K562 (cell line): ENCODE data around the gene MAP1LC3B2. TPM values are rescaled to one million over a fixed set of nuclear protein-coding genes. Genes with fewer than 3 reads are reported as not detected.

Experiments used
- ATAC-seq: fragments of 200-7000 bp; cut with Tn5 transposase; 3 replicates; pipeline ENCODE4 v1.9.1; 2020; ENCODE audit warnings: moderate library complexity
- BruUV-seq: library from RNA; stranded (reverse); fragments of 400-500 nt; replicated peaks from 2 replicates; lab custom pipeline; 2021; lab: Mats Ljungman, UMichigan
- CTCF ChIA-PET: fragments of 300-600 bp; formaldehyde crosslinking; extraction: SDS; loops from one replicate; lab custom pipeline; 2021; ENCODE audit warnings: low intra/inter-chr PET ratio; lab: Yijun Ruan, JAX
- POLR2A ChIA-PET: fragments of 300-600, 350-650 bp; sonication (Branson Sonifier 250); formaldehyde crosslinking; extraction: SDS; loops from one replicate; lab custom pipeline; 2021; ENCODE audit warnings: antibody characterized with exemption, inconsistent platforms; lab: Yijun Ruan, JAX
- DNase-seq, 4 experiments: peaks; one replicate each; pipeline versions ENCODE4 v3.0.0 to v3.0.0-alpha.2; 2011 to 2018; ENCODE audit warnings: low spot score in 3 of 4, mixed read lengths in 3 of 4; ENCODE audit errors: extremely low read depth in 1 of 4
- FAIRE-seq: peaks from 2 replicates; lab custom pipeline; 2011; peaks lifted over from hg19 to GRCh38; lab: Jason Lieb, UNC
- H2AFZ ChIP-seq: 2 replicates; pipeline ENCODE4 v1.6.0; 2011; ENCODE audit warnings: low read depth, low read length, control low read depth, inconsistent platforms
- H3K27ac ChIP-seq: fragments of 200-600 bp; 3 replicates; pipeline ENCODE4 v1.8.0; 2011; ENCODE audit warnings: low read depth, mild to moderate bottlenecking, control low read depth, inconsistent platforms, low read length, moderate library complexity, mixed read lengths; ENCODE audit errors: extremely low read depth
- H3K27me3 ChIP-seq, 2 experiments: fragments of 300-600 bp in 1 of 2; 2 replicates in 1 of 2; 3 replicates in 1 of 2; pipeline versions ENCODE4 v1.6.0 to v1.8.0; 2011; ENCODE audit warnings: inconsistent platforms in 2 of 2, low read length in 2 of 2, mild to moderate bottlenecking in 1 of 2, mixed read lengths in 1 of 2, moderate library complexity in 1 of 2; ENCODE audit not compliant: control insufficient read depth in 2 of 2, insufficient read depth in 2 of 2
- H3K36me3 ChIP-seq: fragments of 300-600 bp; 3 replicates; pipeline ENCODE4 v1.8.0; 2011; ENCODE audit warnings: mild to moderate bottlenecking, low read length, inconsistent platforms; ENCODE audit not compliant: control insufficient read depth, insufficient read depth
- H3K4me1 ChIP-seq, 2 experiments: fragments of 200-600 bp in 1 of 2; replicated peaks in 1 of 2; 2 replicates in 1 of 2; 3 replicates in 1 of 2; pipeline versions ENCODE4 v1.5.1 to v1.8.0; 2011; ENCODE audit warnings: inconsistent platforms in 2 of 2, low read length in 2 of 2, mild to moderate bottlenecking in 1 of 2, mixed read lengths in 1 of 2, moderate library complexity in 1 of 2; ENCODE audit not compliant: control insufficient read depth in 2 of 2, insufficient read depth in 2 of 2
- H3K4me2 ChIP-seq: 2 replicates; pipeline ENCODE4 v1.6.1; 2011; ENCODE audit warnings: low read length, control low read depth, inconsistent platforms, mixed read lengths; ENCODE audit not compliant: insufficient read depth
- H3K4me3 ChIP-seq: fragments of 200-600 bp; sonication (generic), shearing (Covaris generic); 2 replicates; pipeline ENCODE4 v1.5.1; 2016; ENCODE audit warnings: control low read depth, inconsistent platforms
- H3K79me2 ChIP-seq: fragments of 200-600 bp; 3 replicates; pipeline ENCODE4 v1.8.0; 2011; ENCODE audit warnings: low read length, inconsistent platforms; ENCODE audit not compliant: control insufficient read depth, insufficient read depth
- H3K9ac ChIP-seq, 2 experiments: 2 replicates each; pipeline versions ENCODE4 v1.6.0 to v1.6.1; 2011; ENCODE audit warnings: low read depth in 2 of 2, low read length in 2 of 2, control low read depth in 1 of 2, inconsistent platforms in 1 of 2, mild to moderate bottlenecking in 1 of 2, mixed read lengths in 1 of 2; ENCODE audit not compliant: insufficient read depth in 1 of 2
- H3K9me1 ChIP-seq: one replicate; pipeline ENCODE4 v1.6.0; 2011; ENCODE audit warnings: inconsistent platforms, mild to moderate bottlenecking, low read length, moderate library complexity; ENCODE audit not compliant: control insufficient read depth, insufficient read depth
- H3K9me3 ChIP-seq: replicated peaks from 2 replicates; pipeline ENCODE4 v1.5.1; 2011; ENCODE audit warnings: low read depth, low read length, inconsistent platforms; ENCODE audit not compliant: control insufficient read depth, insufficient read depth
- H4K20me1 ChIP-seq: replicated peaks from 2 replicates; pipeline ENCODE4 v1.6.1; 2011; ENCODE audit warnings: low read length, inconsistent platforms, mixed read lengths; ENCODE audit not compliant: control insufficient read depth, insufficient read depth
- C11orf30 ChIP-seq: fragments of 450-650 bp; IDR thresholded peaks from 2 replicates; pipeline ENCODE4 v1.6.1; 2016; ENCODE audit warnings: low read depth, mild to moderate bottlenecking
- CREB3L1 ChIP-seq: fragments of 450-650 bp; IDR thresholded peaks from 2 replicates; pipeline ENCODE4 v1.6.1; 2014; ENCODE audit warnings: low read depth, mild to moderate bottlenecking, moderate library complexity, borderline replicate concordance
- MAFG ChIP-seq: fragments of 450-650 bp; conservative IDR thresholded peaks from 2 replicates; pipeline ENCODE4 v1.6.1; 2016; ENCODE audit warnings: missing genetic modification characterization, missing compliant biosample characterization
- NFIX ChIP-seq: fragments of 250-450 bp; sonication (Bioruptor Pico); IDR thresholded peaks from 2 replicates; pipeline ENCODE4 v1.4.0; 2020; ENCODE audit warnings: low read depth, mild to moderate bottlenecking, moderate library complexity
- NR2C1 ChIP-seq, 2 experiments: fragments of 450-650 bp; IDR thresholded peaks; 2 replicates each; pipeline ENCODE4 v1.6.1; 2017; ENCODE audit warnings: mild to moderate bottlenecking in 2 of 2, antibody characterized with exemption in 1 of 2, inconsistent platforms in 1 of 2, missing compliant biosample characterization in 1 of 2, missing genetic modification characterization in 1 of 2
- ZNF316 ChIP-seq: fragments of 450-650 bp; IDR thresholded peaks from 2 replicates; pipeline ENCODE4 v1.6.1; 2016
- WGBS: fragments of 100-300 bp; shearing (Covaris generic); methylation state at CpG from one replicate; pipeline ENCODE4 v1.1.6; 2016; ENCODE audit warnings: low coverage, mixed read lengths; ENCODE audit not compliant: insufficient coverage; ENCODE audit errors: missing lambda C conversion rate; 5-methylcytosine and 5-hydroxymethylcytosine counted together
- in situ Hi-C: fragments of 300-500 bp; cut with MboI; formaldehyde crosslinking; loops from 4 replicates; pipeline ENCODE4 v1.15.0; 2018; ENCODE audit warnings: inconsistent platforms, mixed read lengths
- intact Hi-C: fragments of 100-400 bp; cut with micrococcal nuclease; formaldehyde crosslinking; loops from 2 replicates; pipeline ENCODE4 v1.14.2; 2022
- polyA plus RNA-seq, 8 experiments: library from polyadenylated mRNA; depleted of rRNA in 4 of 8; stranded (reverse) in 5 of 8; unstranded in 3 of 8; fragments of >200 nt; fragmentation: Nextera tagmentation in 2 of 8; fragmentation: Illumina TruSeq in 1 of 8; extraction: Ambion mirVana in 2 of 8; extraction: Trizol in 1 of 8; gene quantifications; 2 replicates each; pipeline versions ENCODE4 v1.2.1 to v1.2.3, GENCODE V29; 2011 to 2014; ENCODE audit warnings: inconsistent platforms in 1 of 8, missing spikeins in 1 of 8
- total RNA-seq, 7 experiments: library from RNA; depleted of rRNA in 6 of 7; stranded (reverse); fragments of >200 nt in 6 of 7; fragmentation: Illumina TruSeq in 2 of 7; extraction: Trizol in 2 of 7; gene quantifications; 2 replicates each; pipeline versions ENCODE4 v1.2.1 to v1.2.3, GENCODE V29; 2011 to 2021; ENCODE audit warnings: low replicate concordance in 1 of 7
- TF ChIP-seq, protein P1 (sequence below), 3 experiments: fragments of 200-800 bp in 1 of 3; fragments of 250-450 bp in 1 of 3; fragments of 450-650 bp in 1 of 3; sonication (Bioruptor Pico) in 1 of 3; sonication (Bioruptor generic) in 1 of 3; formaldehyde crosslinking in 1 of 3; IDR thresholded peaks; 2 replicates each; pipeline versions ENCODE4 v1.6.1 to v1.8.0; 2016 to 2022; ENCODE audit warnings: mild to moderate bottlenecking in 2 of 3, missing genetic modification characterization in 2 of 3, missing compliant biosample characterization in 1 of 3, moderate library complexity in 1 of 3

MAP1LC3B2 gene
- total and polyA plus RNA-seq, 9 of the 15 experiments (the other 6 are each of a cell fraction or from before 2014, with no cell fraction given), result 0.53 to 2.8 (median 0.76) TPM; not detected in 2

GRCh38 chr12:116538682-116539305 lies 20.4 kb upstream of the MAP1LC3B2 start:
- peaks cover 14 to 27% of the 10 kb centered on the region in 2 experiments for H3K4me1 ChIP-seq
- TF ChIP-seq NFIX (CRISPR knock-in tag), result no peak
- TF ChIP-seq NR2C1 (IDR thresholded peaks at IDR 0.05), result 0 out of 2 replicates have a peak, but pooled peaks have one; percentile 12
- peak; percentile 44; the same call in 1 of the 2 replicates for TF ChIP-seq NR2C1 (tag; IDR thresholded peaks at IDR 0.05)
- TF ChIP-seq CREB3L1, result no peak
- TF ChIP-seq ZNF316, result peak; percentile 77
- TF ChIP-seq C11orf30, result peak; percentile 80
- TF ChIP-seq, protein P1, sequence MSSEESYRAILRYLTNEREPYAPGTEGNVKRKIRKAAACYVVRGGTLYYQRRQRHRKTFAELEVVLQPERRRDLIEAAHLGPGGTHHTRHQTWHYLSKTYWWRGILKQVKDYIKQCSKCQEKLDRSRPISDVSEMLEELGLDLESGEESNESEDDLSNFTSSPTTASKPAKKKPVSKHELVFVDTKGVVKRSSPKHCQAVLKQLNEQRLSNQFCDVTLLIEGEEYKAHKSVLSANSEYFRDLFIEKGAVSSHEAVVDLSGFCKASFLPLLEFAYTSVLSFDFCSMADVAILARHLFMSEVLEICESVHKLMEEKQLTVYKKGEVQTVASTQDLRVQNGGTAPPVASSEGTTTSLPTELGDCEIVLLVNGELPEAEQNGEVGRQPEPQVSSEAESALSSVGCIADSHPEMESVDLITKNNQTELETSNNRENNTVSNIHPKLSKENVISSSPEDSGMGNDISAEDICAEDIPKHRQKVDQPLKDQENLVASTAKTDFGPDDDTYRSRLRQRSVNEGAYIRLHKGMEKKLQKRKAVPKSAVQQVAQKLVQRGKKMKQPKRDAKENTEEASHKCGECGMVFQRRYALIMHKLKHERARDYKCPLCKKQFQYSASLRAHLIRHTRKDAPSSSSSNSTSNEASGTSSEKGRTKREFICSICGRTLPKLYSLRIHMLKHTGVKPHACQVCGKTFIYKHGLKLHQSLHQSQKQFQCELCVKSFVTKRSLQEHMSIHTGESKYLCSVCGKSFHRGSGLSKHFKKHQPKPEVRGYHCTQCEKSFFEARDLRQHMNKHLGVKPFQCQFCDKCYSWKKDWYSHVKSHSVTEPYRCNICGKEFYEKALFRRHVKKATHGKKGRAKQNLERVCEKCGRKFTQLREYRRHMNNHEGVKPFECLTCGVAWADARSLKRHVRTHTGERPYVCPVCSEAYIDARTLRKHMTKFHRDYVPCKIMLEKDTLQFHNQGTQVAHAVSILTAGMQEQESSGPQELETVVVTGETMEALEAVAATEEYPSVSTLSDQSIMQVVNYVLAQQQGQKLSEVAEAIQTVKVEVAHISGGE (CRISPR knock-in tag; IDR thresholded peaks at IDR 0.05), result no peak
- peak; percentile 56 for TF ChIP-seq MAFG (tag)
- no peak overlapping the region for H3K4me2 ChIP-seq
- in situ Hi-C loops (no loop called here), intact Hi-C loops (no loop called here)
- H3K9ac ChIP-seq, result peak overlapping the region in 1 of 2 experiments; percentile 53; a peak in 1 of 4 replicates
- H3K4me3 ChIP-seq, result no peak overlapping the region
- H3K79me2 ChIP-seq, result no peaks in the 10 kb centered on the region; the same call in 2 of the 3 replicates
- H4K20me1 ChIP-seq, result no peaks in the 10 kb centered on the region
- H3K36me3 ChIP-seq, result no peaks in the 10 kb centered on the region
- WGBS, result 51% methylated on average over 8 of the region's 8 CpGs
- no peaks in the 10 kb centered on the region for H3K27me3 ChIP-seq
- no TSS peak for BruUV-seq
- POLR2A ChIA-PET, result interaction anchor here (0.6 to 2.5 kb wide), 2 partner anchors 20 to 132 kb away, joined by 3 to 12 read pairs; partner anchors contain the start of gene MAP1LC3B2
- ATAC-seq (no peak), FAIRE-seq (no peak), DNase-seq (no peak)
- CTCF ChIA-PET, result no interaction called here
- H3K9me1 ChIP-seq, result no peaks in the 10 kb centered on the region
- H2AFZ ChIP-seq, result no peak overlapping the region
- no peaks in the 10 kb centered on the region for H3K9me3 ChIP-seq
- no peak overlapping the region for H3K27ac ChIP-seq
